H9 (cell line): ENCODE results near the gene NF1. TPM values are rescaled to one million over a fixed set of nuclear protein-coding genes. Genes with fewer than 3 reads are reported as not detected.
"Not testable (repeated sequence)": the region's sequence is repeated elsewhere in the genome, so short reads cannot be mapped to it uniquely, and the experiment has no call there.

Experiments used
- DNase-seq: peaks from one replicate; pipeline ENCODE4 v3.0.0-alpha.2; 2017
- H2AFZ ChIP-seq: one replicate; pipeline ENCODE4 v1.6.1; 2013; ENCODE audit warnings: mild to moderate bottlenecking, low read length, control low read depth, moderate library complexity
- H2AK5ac ChIP-seq: 2 replicates; pipeline ENCODE4 v1.6.1; 2013; ENCODE audit warnings: low read length, control low read depth, mixed read lengths; ENCODE audit not compliant: insufficient read length
- H2BK120ac ChIP-seq: one replicate; pipeline ENCODE4 v1.6.1; 2013; ENCODE audit warnings: low read depth, mild to moderate bottlenecking, low read length, control low read depth, inconsistent platforms; ENCODE audit not compliant: poor library complexity, severe bottlenecking
- H2BK12ac ChIP-seq: 2 replicates; pipeline ENCODE4 v1.6.1; 2013; ENCODE audit warnings: low read length, control low read depth, mixed read lengths, low read depth; ENCODE audit not compliant: insufficient read length
- H2BK15ac ChIP-seq: 2 replicates; pipeline ENCODE4 v1.6.1; 2013; ENCODE audit warnings: low read depth, low read length, control low read depth
- H2BK20ac ChIP-seq: one replicate; pipeline ENCODE4 v1.6.1; 2013; ENCODE audit warnings: low read depth, mild to moderate bottlenecking, low read length, control low read depth, inconsistent platforms; ENCODE audit not compliant: poor library complexity, severe bottlenecking
- H2BK5ac ChIP-seq: 2 replicates; pipeline ENCODE4 v1.6.1; 2013; ENCODE audit warnings: low read length, control low read depth, mixed read lengths; ENCODE audit not compliant: insufficient read length
- H3K14ac ChIP-seq: 2 replicates; pipeline ENCODE4 v1.6.1; 2013; ENCODE audit warnings: low read length, control low read depth; ENCODE audit not compliant: insufficient read depth
- H3K18ac ChIP-seq: 2 replicates; pipeline ENCODE4 v1.6.1; 2013; ENCODE audit warnings: low read depth, mild to moderate bottlenecking, mixed read lengths, low read length, control low read depth; ENCODE audit not compliant: insufficient read length
- H3K23ac ChIP-seq: 2 replicates; pipeline ENCODE4 v1.6.1; 2013; ENCODE audit warnings: low read length, control low read depth, mixed read lengths, low read depth; ENCODE audit not compliant: insufficient read length
- H3K23me2 ChIP-seq: 2 replicates; pipeline ENCODE4 v1.6.1; 2013; ENCODE audit warnings: low read depth, mild to moderate bottlenecking, mixed read lengths, low read length, control low read depth; ENCODE audit not compliant: insufficient read length, poor library complexity, severe bottlenecking
- H3K27ac ChIP-seq: 2 replicates; pipeline ENCODE4 v1.5.1; 2013; ENCODE audit warnings: low read length, control low read depth, mixed read lengths, low read depth; ENCODE audit not compliant: insufficient read length
- H3K27me3 ChIP-seq: 2 replicates; pipeline ENCODE4 v1.6.1; 2013; ENCODE audit warnings: low read length, control low read depth, inconsistent platforms; ENCODE audit not compliant: insufficient read depth
- H3K4ac ChIP-seq: 2 replicates; pipeline ENCODE4 v1.6.1; 2013; ENCODE audit warnings: low read depth, mild to moderate bottlenecking, control low read depth, inconsistent platforms, low read length, moderate library complexity
- H3K4me1 ChIP-seq: 2 replicates; pipeline ENCODE4 v1.6.1; 2013; ENCODE audit warnings: low read length, control low read depth, inconsistent platforms; ENCODE audit not compliant: insufficient read depth
- H3K4me2 ChIP-seq: 2 replicates; pipeline ENCODE4 v1.6.1; 2013; ENCODE audit warnings: low read length, control low read depth, mixed read lengths; ENCODE audit not compliant: insufficient read length, insufficient read depth
- H3K56ac ChIP-seq: 2 replicates; pipeline ENCODE4 v1.6.1; 2013; ENCODE audit warnings: low read depth, mild to moderate bottlenecking, mixed read lengths, low read length, control low read depth; ENCODE audit not compliant: insufficient read length
- H3K79me1 ChIP-seq: 2 replicates; pipeline ENCODE4 v1.6.1; 2013; ENCODE audit warnings: low read depth, mild to moderate bottlenecking, moderate library complexity, low read length, control low read depth, inconsistent platforms; ENCODE audit not compliant: insufficient read depth, poor library complexity, severe bottlenecking
- H3K79me2 ChIP-seq: 2 replicates; pipeline ENCODE4 v1.6.1; 2013; ENCODE audit warnings: low read length, control low read depth, inconsistent platforms; ENCODE audit not compliant: insufficient read depth
- H3K9ac ChIP-seq: 2 replicates; pipeline ENCODE4 v1.6.1; 2013; ENCODE audit warnings: low read length, control low read depth, mixed read lengths; ENCODE audit not compliant: insufficient read length; ENCODE audit errors: extremely low read depth
- H3K9me3 ChIP-seq: one replicate; pipeline ENCODE4 v1.6.1; 2013; ENCODE audit warnings: low read depth, low read length, inconsistent platforms; ENCODE audit not compliant: control insufficient read depth
- H3T11ph ChIP-seq: one replicate; pipeline ENCODE4 v1.6.1; 2013; ENCODE audit warnings: mild to moderate bottlenecking, low read length, control low read depth, inconsistent platforms
- H4K20me1 ChIP-seq: one replicate; pipeline ENCODE4 v1.6.1; 2013; ENCODE audit not compliant: control insufficient read depth, insufficient read length, insufficient read depth
- H4K5ac ChIP-seq: 2 replicates; pipeline ENCODE4 v1.6.1; 2013; ENCODE audit warnings: low read depth, mild to moderate bottlenecking, mixed read lengths, low read length, control low read depth; ENCODE audit not compliant: insufficient read length
- H4K8ac ChIP-seq: replicated peaks from 2 replicates; pipeline ENCODE4 v1.6.1; 2013; ENCODE audit warnings: low read length, control low read depth, mixed read lengths, low read depth; ENCODE audit not compliant: insufficient read length
- H4K91ac ChIP-seq: 2 replicates; pipeline ENCODE4 v1.6.1; 2013; ENCODE audit warnings: low read depth, mild to moderate bottlenecking, moderate library complexity, mixed read lengths, low read length, control low read depth; ENCODE audit not compliant: insufficient read length
- H3K27ac Mint-ChIP-seq, 3 experiments: 2 replicates in 2 of 3; 3 replicates in 1 of 3; pipeline ENCODE4 v1.8.0; 2020 to 2021; ENCODE audit warnings: mixed read lengths in 3 of 3, mild to moderate bottlenecking in 1 of 3, moderate library complexity in 1 of 3
- H3K27me3 Mint-ChIP-seq: 2 replicates; pipeline ENCODE4 v1.8.0; 2021; ENCODE audit warnings: low read depth, mild to moderate bottlenecking, moderate library complexity, mixed read lengths
- H3K36me3 Mint-ChIP-seq, 3 experiments: 2 replicates in 2 of 3; 3 replicates in 1 of 3; pipeline ENCODE4 v1.8.0; 2020 to 2021; ENCODE audit warnings: low read depth in 3 of 3, mixed read lengths in 3 of 3; ENCODE audit not compliant: insufficient read depth in 1 of 3
- H3K4me1 Mint-ChIP-seq, 2 experiments: 2 replicates each; pipeline ENCODE4 v1.8.0; 2020; ENCODE audit warnings: mixed read lengths in 2 of 2
- H3K4me3 Mint-ChIP-seq, 2 experiments: 2 replicates in 1 of 2; 3 replicates in 1 of 2; pipeline ENCODE4 v1.8.0; 2020 to 2021; ENCODE audit warnings: mild to moderate bottlenecking in 2 of 2, mixed read lengths in 2 of 2, moderate library complexity in 1 of 2
- H3K9me3 Mint-ChIP-seq, 2 experiments: 2 replicates in 1 of 2; 3 replicates in 1 of 2; pipeline ENCODE4 v1.8.0; 2020; ENCODE audit warnings: mild to moderate bottlenecking in 2 of 2, mixed read lengths in 2 of 2, moderate library complexity in 1 of 2
- WGBS: extraction: QIAGEN DNeasy Blood & Tissue Kit; methylation state at CpG from one replicate; pipeline ENCODE4 v1.1.7; 2013; ENCODE audit warnings: missing lambda C conversion rate, low lambda C conversion rate, mixed read lengths; ENCODE audit not compliant: insufficient read length; ENCODE audit errors: extremely low coverage; 5-methylcytosine and 5-hydroxymethylcytosine counted together
- total RNA-seq: library from RNA; stranded (reverse); gene quantifications from 2 replicates; pipeline ENCODE4 v1.2.1, GENCODE V29; 2021
- TF ChIP-seq, protein P1 (sequence below): fragments of 200-600 bp; sonication (generic); conservative IDR thresholded peaks from 3 replicates; pipeline ENCODE4 v1.8.0; 2021; ENCODE audit warnings: antibody characterized with exemption, mild to moderate bottlenecking

The NF1 gene
- total RNA-seq, 1 experiment from 2014 or later, result 38.1 TPM

DNA sequence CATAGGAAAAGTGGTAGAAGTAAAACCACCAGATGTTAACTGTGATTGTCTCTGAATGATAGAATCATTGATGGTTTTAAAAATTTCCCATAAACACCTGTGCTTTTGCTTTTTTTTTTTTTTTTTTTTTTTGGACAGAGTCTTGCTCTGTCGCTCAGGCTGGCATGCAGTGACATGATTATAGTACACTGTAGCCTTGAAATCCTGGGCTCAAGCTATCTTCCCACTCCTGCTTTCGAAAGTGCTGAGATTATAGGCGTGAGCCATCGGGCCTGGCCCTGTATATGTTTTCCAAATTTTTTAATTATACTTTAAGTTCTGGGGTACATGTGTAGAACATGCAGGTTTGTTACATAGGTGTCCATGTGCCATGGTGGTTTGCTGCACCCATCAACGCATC, 80.5 kb downstream of the NF1 start:
- Histone ChIP-seq H4K91ac (no peak overlapping the region), H2BK5ac (no peak overlapping the region), H3K9ac (no peak overlapping the region), H2AK5ac (no peak overlapping the region), H2BK120ac (no peak overlapping the region), H3K23ac (no peak overlapping the region), H2BK15ac (no peak overlapping the region), H3K18ac (no peak overlapping the region), H4K5ac (no peak overlapping the region), H3K4me1 (no peaks in the 10 kb centered on the region), H3K4me2 (no peak overlapping the region), H3K27ac (no peak overlapping the region), H3K4ac (no peak overlapping the region), H3K79me1 (no peaks in the 10 kb centered on the region), H3K79me2 (no peaks in the 10 kb centered on the region), H2AFZ (no peak overlapping the region), H2BK20ac (no peak overlapping the region), H3K23me2 (no peaks in the 10 kb centered on the region), H4K20me1 (no peaks in the 10 kb centered on the region), H4K8ac (no peak overlapping the region), H3K27me3 (no peaks in the 10 kb centered on the region), H3T11ph (no peak overlapping the region), H3K9me3 (no peaks in the 10 kb centered on the region), H3K14ac (no peak overlapping the region), H3K56ac (no peak overlapping the region), H2BK12ac (no peak overlapping the region)
- H3K27ac Mint-ChIP-seq, result no peak overlapping the region
- no peak for DNase-seq
- no peaks in the 10 kb centered on the region for H3K4me1 Mint-ChIP-seq
- H3K36me3 Mint-ChIP-seq, result peaks cover 5 to 13% (median 12%) of the 10 kb centered on the region in 3 experiments
- TF ChIP-seq, protein P1, sequence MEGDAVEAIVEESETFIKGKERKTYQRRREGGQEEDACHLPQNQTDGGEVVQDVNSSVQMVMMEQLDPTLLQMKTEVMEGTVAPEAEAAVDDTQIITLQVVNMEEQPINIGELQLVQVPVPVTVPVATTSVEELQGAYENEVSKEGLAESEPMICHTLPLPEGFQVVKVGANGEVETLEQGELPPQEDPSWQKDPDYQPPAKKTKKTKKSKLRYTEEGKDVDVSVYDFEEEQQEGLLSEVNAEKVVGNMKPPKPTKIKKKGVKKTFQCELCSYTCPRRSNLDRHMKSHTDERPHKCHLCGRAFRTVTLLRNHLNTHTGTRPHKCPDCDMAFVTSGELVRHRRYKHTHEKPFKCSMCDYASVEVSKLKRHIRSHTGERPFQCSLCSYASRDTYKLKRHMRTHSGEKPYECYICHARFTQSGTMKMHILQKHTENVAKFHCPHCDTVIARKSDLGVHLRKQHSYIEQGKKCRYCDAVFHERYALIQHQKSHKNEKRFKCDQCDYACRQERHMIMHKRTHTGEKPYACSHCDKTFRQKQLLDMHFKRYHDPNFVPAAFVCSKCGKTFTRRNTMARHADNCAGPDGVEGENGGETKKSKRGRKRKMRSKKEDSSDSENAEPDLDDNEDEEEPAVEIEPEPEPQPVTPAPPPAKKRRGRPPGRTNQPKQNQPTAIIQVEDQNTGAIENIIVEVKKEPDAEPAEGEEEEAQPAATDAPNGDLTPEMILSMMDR, result no peak
- H3K27me3 Mint-ChIP-seq, result no peaks in the 10 kb centered on the region
- no peaks in the 10 kb centered on the region; a peak in 1 of 5 replicates for H3K9me3 Mint-ChIP-seq
- H3K4me3 Mint-ChIP-seq, result no peak overlapping the region
- WGBS, result no CpG with 5 or more reads among the region's 5 CpGs

DNA sequence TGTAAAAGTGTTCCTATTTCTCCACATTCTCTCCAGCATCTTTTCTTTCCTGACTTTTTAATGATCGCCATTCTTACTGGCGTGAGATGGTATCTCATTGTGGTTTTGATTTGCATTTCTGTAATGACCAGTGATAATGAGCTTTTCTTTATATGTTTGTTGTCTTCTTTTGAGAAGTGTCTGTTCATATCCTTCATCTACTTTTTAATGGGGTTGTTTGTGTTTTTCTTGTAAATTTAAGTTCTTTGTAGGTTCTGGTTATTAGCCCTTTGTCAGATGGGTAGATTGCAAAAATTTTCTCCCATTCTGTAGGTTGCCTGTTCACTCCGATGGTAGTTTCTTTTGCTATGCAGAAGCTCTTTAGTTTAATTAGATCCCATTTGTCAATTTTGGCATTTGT, 81.4 kb downstream of the NF1 start:
- H3K4me1 Mint-ChIP-seq, result not testable (repeated sequence)
- no CpG with 5 or more reads among the region's 3 CpGs for WGBS

More for the DNA sequence above, 81.4 kb downstream of the NF1 start:
- H3T11ph ChIP-seq, H2BK15ac ChIP-seq, H2AFZ ChIP-seq, H3K9me3 Mint-ChIP-seq, H2BK120ac ChIP-seq, H3K79me2 ChIP-seq, H3K4me2 ChIP-seq, H3K9me3 ChIP-seq, H4K8ac ChIP-seq, H3K4ac ChIP-seq, H2AK5ac ChIP-seq, H3K9ac ChIP-seq, H3K4me1 ChIP-seq, H3K27ac Mint-ChIP-seq, H3K14ac ChIP-seq, H3K23me2 ChIP-seq, H3K27ac ChIP-seq, DNase-seq, H3K27me3 Mint-ChIP-seq, H2BK5ac ChIP-seq, H3K23ac ChIP-seq, H4K91ac ChIP-seq, H2BK12ac ChIP-seq, H2BK20ac ChIP-seq, H4K5ac ChIP-seq, H3K4me3 Mint-ChIP-seq, H3K79me1 ChIP-seq, H3K56ac ChIP-seq, H4K20me1 ChIP-seq, H3K27me3 ChIP-seq, H3K18ac ChIP-seq: not testable (repeated sequence)
- H3K36me3 Mint-ChIP-seq, result peaks cover 5 to 13% (median 12%) of the 10 kb centered on the region in 3 experiments; a peak in 6 of 7 replicates
